T-helper 17 cell (primary cell): ENCODE measurements around the gene GABBR2. TPM values are rescaled to one million over a fixed set of nuclear protein-coding genes. Genes with fewer than 3 reads are reported as not detected.
"Not testable (repeated sequence)": the region's sequence is repeated elsewhere in the genome, so short reads cannot be mapped to it uniquely, and the experiment has no call there.

Source experiments
- ATAC-seq: fragments of 150-1000 bp; cut with Tn5 transposase; 2 replicates; pipeline ENCODE4 v1.10.0; 2021; ENCODE audit warnings: mild to moderate bottlenecking, moderate library complexity
- DNase-seq, 3 donors: peaks; one replicate each; pipeline versions ENCODE4 v3.0.0 to v3.0.0-alpha.2; 2020 to 2021
- H3K9me3 ChIP-seq: one replicate; pipeline ENCODE4 v1.7.0; 2013; ENCODE audit warnings: low read length, mild to moderate bottlenecking; ENCODE audit not compliant: control insufficient read depth, poor library complexity, severe bottlenecking
- H3K27ac Mint-ChIP-seq: one replicate; pipeline ENCODE4 v1.8.0; 2022; ENCODE audit warnings: mild to moderate bottlenecking, moderate library complexity, mixed read lengths
- H3K27me3 Mint-ChIP-seq: one replicate; pipeline ENCODE4 v1.8.0; 2022; ENCODE audit warnings: mixed read lengths
- H3K36me3 Mint-ChIP-seq: one replicate; pipeline ENCODE4 v1.8.0; 2022; ENCODE audit warnings: low read depth, mixed read lengths
- H3K4me1 Mint-ChIP-seq: one replicate; pipeline ENCODE4 v1.8.0; 2022; ENCODE audit warnings: mild to moderate bottlenecking, mixed read lengths
- H3K4me3 Mint-ChIP-seq: one replicate; pipeline ENCODE4 v1.8.0; 2022; ENCODE audit warnings: mild to moderate bottlenecking, moderate library complexity, mixed read lengths
- total RNA-seq, 4 donors: library from RNA in 2 of 4; stranded (reverse) in 2 of 4; gene quantifications; one replicate each; pipeline ENCODE4 v1.2.3 and lab custom pipeline; 2022 to 2026

Gene GABBR2
- total RNA-seq, 2 donors from 2014 or later: not detected

DNA sequence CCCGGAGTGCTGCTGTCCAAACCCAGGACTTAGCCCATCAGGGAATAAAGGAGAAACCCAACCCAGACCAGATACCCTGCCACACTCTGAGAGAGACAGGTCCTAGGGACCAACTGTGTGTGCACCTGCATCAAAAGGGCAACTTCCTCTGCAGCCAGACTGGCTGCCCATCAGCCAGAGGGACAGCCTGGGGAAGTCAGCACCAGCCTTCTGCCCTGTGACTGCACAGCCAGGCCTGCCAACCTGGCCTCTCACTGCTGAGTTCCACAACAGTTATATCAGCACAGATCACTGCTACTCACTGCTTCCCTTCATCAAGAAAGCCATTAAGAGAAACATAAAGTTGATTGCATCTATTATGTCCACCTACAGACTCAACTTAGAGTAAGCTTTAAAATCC is 18.0 kb downstream of the GABBR2 start:
- H3K9me3 ChIP-seq: no peaks in the 10 kb centered on the region
- ATAC-seq: no peak
- Mint-ChIP-seq H3K4me3 (no peak overlapping the region), H3K27me3 (peaks cover 44% of the 10 kb centered on the region), H3K36me3 (no peaks in the 10 kb centered on the region), H3K27ac (no peak overlapping the region), H3K4me1 (no peaks in the 10 kb centered on the region)
- no peak for DNase-seq

DNA sequence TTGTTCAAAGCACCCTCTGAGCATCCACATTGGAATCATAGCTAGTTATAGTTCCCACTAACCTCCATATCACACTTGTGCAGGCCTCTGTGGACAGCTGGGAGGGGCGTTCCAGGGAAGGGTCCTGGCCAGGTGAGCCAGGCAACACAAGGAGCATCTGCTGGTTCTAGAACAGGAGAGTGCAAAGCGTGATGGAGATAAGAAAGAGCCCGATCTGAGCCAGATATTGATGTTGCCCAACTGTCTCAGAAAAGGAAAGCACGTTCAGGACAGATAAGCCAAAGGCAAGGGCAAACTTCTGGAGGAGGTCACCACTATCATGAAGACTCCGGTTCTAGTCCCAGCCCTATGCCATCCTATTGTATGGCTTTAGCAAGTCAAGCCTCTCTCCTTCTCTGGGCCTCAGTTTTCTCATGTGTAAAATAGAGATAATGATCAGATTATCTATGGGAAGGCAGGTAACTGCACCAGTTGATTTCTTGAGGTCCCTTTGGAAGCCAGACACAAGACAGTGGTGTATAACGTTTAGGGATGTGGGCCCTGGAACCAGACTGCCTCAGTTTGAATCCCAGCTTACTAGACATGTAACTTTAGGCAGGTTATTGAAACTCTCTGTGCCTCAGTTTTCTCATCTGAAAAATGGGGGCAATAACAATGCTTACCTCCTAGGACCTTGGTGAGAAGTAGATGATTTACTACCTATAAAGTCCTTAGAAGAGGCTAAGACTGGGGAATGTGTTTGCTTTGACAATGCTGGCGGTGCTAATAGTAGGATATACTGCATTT is 19.8 kb downstream of the GABBR2 start:
- Mint-ChIP-seq H3K36me3 (no peaks in the 10 kb centered on the region), H3K27ac (no peak overlapping the region), H3K4me1 (no peaks in the 10 kb centered on the region), H3K4me3 (no peak overlapping the region), H3K27me3 (peaks cover 26% of the 10 kb centered on the region)
- no peak for DNase-seq
- H3K9me3 ChIP-seq: no peaks in the 10 kb centered on the region
- no peak for ATAC-seq

DNA sequence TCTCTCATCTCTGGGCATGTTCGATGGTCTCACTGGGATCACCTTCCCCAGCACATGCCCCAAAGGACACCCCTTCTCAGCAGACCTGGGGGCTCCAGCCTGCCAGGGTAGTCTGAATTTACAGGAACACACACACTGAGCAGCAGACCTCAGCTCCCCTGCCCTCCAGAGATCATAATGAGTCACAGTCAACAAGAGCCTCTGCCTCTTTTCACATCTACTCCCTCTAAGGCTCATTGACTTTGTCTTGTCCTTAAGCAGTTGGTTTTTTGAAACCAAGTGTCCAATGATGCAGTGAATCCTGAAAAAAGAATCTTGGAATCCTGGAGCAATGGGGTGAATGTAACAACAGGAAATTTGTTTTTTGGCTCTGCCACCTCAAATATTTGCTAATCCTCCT is 20.8 kb downstream of the GABBR2 start:
- DNase-seq (no peak), ATAC-seq (no peak)
- H3K36me3 Mint-ChIP-seq: no peaks in the 10 kb centered on the region
- no peaks in the 10 kb centered on the region for H3K9me3 ChIP-seq
- H3K27ac Mint-ChIP-seq: no peak overlapping the region
- peaks cover 17% of the 10 kb centered on the region for H3K27me3 Mint-ChIP-seq
- H3K4me1 Mint-ChIP-seq: no peaks in the 10 kb centered on the region
- no peak overlapping the region for H3K4me3 Mint-ChIP-seq

DNA sequence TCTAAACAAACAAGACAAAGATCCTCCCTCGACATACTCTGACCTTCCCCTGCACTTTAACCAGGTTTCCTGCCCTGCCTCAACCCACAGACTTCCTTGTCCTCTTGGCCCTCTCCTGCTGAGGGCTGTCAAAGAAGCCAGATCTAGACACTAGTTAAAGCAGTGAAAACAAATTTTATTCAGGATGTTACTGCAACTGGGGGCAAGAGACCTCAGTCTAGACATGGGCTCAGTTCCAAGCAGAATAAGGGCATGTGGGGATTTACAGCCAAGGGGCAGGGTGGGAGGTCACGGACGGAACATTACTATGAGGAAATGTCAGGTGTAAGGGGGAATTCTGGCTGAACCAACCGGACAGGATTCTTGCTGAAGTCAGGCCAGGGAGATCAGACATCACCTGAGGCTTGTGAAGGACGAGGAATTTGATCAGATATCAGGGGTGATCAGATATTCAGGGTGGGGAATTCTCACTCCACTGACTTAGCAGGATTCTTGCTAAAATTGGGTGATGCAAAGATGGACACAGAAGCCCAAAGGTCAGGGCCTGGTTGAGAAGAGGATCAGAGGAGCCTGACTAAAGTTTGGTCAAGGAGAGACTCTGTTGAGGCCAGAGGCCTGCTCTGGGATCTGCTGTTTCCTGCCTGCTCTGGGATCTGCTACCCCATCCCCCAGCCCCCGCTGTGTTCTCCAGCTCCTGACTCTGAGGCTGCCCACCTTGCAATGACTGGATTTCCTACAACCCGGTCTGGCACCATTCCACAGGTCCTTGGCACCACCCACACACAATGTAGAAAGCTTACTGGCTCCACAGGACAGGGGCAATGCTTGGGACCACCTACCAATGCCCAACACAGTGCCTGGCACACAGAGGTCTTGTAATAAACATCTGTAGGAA is 21.5 kb downstream of the GABBR2 start:
- no peaks in the 10 kb centered on the region for H3K9me3 ChIP-seq
- no peak overlapping the region for H3K27ac Mint-ChIP-seq
- ATAC-seq (no peak), DNase-seq (no peak)
- no peaks in the 10 kb centered on the region for H3K4me1 Mint-ChIP-seq
- no peaks in the 10 kb centered on the region for H3K36me3 Mint-ChIP-seq
- H3K4me3 Mint-ChIP-seq: no peak overlapping the region
- H3K27me3 Mint-ChIP-seq: peaks cover 11% of the 10 kb centered on the region

DNA sequence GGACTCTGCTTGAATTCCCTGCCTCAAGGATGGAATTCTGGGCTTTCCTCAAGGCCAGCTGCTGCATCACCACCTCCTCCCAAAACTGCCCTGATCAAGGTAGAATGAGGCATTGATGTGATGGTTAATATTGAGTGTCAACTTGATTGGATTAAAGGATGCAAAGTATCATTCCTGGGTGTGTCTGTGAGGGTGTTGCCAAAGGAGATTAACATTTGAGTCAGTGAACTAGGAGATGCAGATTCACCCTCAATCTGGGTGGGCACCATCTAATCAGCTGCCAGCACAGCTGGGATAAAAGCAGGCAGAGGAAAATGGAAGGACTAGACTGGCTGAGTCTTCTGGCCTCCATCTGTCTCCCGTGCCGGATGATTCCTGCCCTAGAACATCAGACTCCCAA is 23.9 kb downstream of the GABBR2 start:
- ATAC-seq, H3K4me1 Mint-ChIP-seq, H3K9me3 ChIP-seq, DNase-seq, H3K27ac Mint-ChIP-seq, H3K27me3 Mint-ChIP-seq, H3K4me3 Mint-ChIP-seq, H3K36me3 Mint-ChIP-seq: not testable (repeated sequence)

DNA sequence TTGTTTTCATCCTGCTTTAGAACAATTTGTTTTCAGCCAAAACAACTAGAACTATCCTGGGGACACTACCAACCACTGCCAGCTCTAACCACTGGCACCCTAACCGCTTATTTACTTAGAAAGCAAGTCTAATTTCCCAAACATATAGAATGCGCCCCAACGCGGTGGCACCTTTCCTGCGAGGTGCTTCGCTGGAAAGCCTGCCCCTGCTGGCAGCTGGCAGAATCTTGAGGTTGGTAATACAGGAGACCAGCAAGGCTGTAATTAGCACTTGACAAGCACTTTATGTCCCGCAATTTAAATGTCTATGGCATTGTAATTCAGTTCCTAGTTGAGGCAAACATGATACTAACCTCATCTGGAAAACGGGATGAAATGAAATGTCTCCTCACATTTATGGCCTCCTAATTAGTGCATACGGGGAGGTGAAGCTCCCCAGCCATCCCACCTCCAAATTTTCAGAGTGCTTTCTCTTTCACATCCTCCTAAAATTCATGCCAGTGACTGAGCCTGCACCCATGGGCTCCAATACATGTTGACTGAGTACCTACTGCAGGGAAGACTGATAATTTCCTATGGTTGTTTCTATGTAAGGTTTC is 30.4 kb downstream of the GABBR2 start:
- no peak for DNase-seq
- H3K27me3 Mint-ChIP-seq: peaks cover 34% of the 10 kb centered on the region
- H3K4me3 Mint-ChIP-seq: no peak overlapping the region
- H3K27ac Mint-ChIP-seq: no peak overlapping the region
- no peaks in the 10 kb centered on the region for H3K9me3 ChIP-seq
- H3K4me1 Mint-ChIP-seq: no peaks in the 10 kb centered on the region
- ATAC-seq: no peak
- H3K36me3 Mint-ChIP-seq: peaks cover 3% of the 10 kb centered on the region

DNA sequence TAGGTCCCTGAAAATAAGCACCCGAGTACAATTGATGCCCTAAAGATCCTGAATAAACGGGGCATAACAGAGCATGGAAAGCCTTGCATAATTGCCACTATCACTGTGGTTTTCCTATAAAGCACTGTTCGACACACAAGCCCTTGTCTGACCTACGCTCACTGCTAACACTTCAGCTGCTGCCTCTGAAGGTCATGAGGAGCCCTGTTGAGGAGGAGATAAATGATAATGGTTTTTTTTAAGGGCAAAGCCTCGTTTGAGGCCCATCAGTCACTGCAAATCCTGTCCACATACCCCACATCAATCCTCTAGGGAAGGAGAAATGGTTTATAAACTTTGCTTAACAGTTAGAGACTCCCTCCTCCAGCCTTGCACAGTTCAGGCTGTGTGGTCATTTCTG is 35.1 kb downstream of the GABBR2 start:
- ATAC-seq: no peak
- Mint-ChIP-seq H3K27me3 (peaks cover 43% of the 10 kb centered on the region), H3K4me1 (no peaks in the 10 kb centered on the region)

DNA sequence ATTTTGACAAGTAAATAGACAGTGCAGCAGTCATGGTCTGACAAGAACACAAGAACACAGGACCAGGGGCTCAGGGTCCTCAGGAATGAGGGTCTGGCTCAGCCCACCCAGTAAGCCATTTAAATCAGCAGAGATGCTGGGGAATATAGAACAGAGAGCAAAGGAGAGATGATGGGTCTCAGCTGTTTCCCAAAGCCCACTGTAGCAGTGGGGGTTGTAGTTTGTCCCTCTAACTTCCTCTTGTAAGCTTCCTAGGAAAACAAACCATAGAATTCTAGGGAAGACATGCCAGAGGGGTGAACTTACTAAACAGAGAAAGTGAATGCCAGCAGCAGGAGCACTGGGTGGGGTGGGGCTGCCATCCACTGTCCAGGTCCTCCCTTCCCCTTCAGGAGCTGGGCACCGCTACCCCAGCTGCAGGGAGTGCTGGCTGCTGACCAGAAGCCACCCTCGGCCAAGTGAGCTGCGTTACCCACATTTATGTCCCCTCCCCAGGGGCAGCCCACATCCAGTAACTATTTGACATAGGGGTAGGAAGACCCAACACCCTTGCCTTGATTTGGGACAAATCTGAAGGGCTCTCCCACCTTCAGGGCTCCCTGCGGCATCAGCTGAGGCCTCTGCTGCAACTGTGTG is 41.6 kb downstream of the GABBR2 start:
- Mint-ChIP-seq H3K27ac (no peak overlapping the region), H3K36me3 (no peaks in the 10 kb centered on the region), H3K4me1 (no peaks in the 10 kb centered on the region), H3K27me3 (peaks cover 30% of the 10 kb centered on the region), H3K4me3 (no peak overlapping the region)
- no peaks in the 10 kb centered on the region for H3K9me3 ChIP-seq
- ATAC-seq (no peak), DNase-seq (no peak)

More for the DNA sequence above, 35.1 kb downstream of the GABBR2 start:
- H3K36me3 Mint-ChIP-seq: peaks cover 3% of the 10 kb centered on the region
- no peak for DNase-seq
- no peak overlapping the region for H3K27ac Mint-ChIP-seq
- no peaks in the 10 kb centered on the region for H3K9me3 ChIP-seq
- H3K4me3 Mint-ChIP-seq: no peak overlapping the region

DNA sequence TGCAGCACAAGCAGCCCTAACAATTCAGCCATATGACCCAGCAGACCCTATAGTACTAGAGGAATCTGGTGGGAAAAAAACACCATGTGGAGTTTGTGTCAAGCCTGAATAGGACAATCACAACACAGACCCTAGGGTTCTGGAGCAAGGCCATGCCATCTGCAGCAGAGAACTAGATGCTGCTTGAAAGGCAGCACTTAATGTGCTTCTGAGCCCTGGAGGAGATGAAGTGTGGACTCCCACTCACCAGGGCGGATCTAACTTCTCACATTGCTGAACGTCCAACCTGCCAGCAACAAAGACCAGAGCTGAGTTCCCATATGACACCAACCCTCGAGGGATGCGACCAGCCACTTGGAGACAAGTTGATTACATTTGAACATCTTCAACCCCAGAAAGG is 43.2 kb downstream of the GABBR2 start:
- no peak overlapping the region for H3K27ac Mint-ChIP-seq
- DNase-seq (no peak), ATAC-seq (no peak)
- H3K36me3 Mint-ChIP-seq: no peaks in the 10 kb centered on the region
- H3K9me3 ChIP-seq: no peaks in the 10 kb centered on the region
- no peak overlapping the region for H3K4me3 Mint-ChIP-seq
- H3K27me3 Mint-ChIP-seq: peaks cover 43% of the 10 kb centered on the region
- no peaks in the 10 kb centered on the region for H3K4me1 Mint-ChIP-seq

DNA sequence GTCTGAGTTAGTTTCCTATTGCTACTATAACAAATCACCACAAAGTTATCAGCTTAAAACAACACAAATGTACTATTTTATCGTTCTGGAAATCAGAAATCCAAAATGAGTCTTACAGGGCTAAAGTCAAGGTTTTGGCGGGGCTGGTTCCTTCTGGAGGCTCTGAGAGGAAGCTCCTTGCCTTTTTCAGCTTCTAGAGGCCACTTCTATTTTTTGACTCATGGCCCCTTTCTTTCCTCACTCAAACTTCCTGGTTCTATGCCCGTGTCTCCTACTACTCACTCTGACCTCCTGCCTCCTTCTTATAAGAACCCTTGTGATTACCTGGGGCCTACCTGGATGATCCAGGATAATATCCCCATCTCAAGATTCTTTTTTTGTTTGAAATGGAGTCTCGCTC is 48.2 kb downstream of the GABBR2 start:
- no peak overlapping the region for H3K4me3 Mint-ChIP-seq
- no peak overlapping the region for H3K27ac Mint-ChIP-seq
- no peaks in the 10 kb centered on the region for H3K4me1 Mint-ChIP-seq
- DNase-seq: no peak
- peaks cover 24% of the 10 kb centered on the region for H3K27me3 Mint-ChIP-seq
- H3K9me3 ChIP-seq: no peaks in the 10 kb centered on the region
- H3K36me3 Mint-ChIP-seq: no peaks in the 10 kb centered on the region
- no peak for ATAC-seq

DNA sequence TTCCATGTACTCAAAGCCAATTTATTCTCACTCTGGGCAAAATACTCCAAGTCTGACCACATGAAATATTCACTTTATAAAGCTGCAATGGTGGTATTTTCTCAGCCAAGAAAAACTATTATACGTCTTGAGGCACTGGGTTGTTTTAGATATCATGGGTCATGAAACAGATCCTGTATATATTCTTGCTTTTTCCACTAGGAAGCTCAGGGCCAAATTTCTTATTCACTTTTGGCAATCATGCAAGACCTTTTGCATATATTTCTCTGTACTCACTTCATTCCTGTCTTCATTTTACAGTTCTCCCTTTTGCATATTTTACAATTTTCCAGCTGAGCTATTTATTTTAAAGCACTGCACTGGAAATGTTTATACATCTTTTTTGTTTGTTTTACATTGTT is 49.8 kb downstream of the GABBR2 start:
- no peak for ATAC-seq

DNA sequence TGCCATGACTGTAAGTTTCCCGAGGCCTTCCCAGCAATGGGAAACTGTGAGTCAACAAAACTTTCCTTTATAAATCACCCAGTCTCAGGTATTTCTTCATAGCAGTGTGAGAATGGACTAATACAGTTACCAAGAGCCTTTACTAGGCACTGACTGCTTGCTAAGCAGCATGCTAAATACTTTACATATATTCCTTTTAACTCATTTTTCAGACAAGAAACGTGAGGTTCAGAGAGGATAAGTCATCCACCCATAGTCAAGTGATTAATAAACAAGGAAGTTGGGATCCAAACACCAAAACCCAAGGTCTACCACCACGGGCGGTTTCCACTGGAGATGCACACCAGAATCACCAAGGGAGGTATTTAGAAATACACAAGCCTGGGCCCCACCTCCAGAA is 50.8 kb downstream of the GABBR2 start:
- ATAC-seq: no peak
- Mint-ChIP-seq H3K27me3 (peaks cover 21% of the 10 kb centered on the region), H3K36me3 (no peaks in the 10 kb centered on the region), H3K4me1 (no peaks in the 10 kb centered on the region), H3K4me3 (no peak overlapping the region), H3K27ac (no peak overlapping the region)
- no peaks in the 10 kb centered on the region for H3K9me3 ChIP-seq
- no peak for DNase-seq

More for the DNA sequence above, 49.8 kb downstream of the GABBR2 start:
- H3K4me3 Mint-ChIP-seq: no peak overlapping the region
- no peaks in the 10 kb centered on the region for H3K36me3 Mint-ChIP-seq
- H3K27ac Mint-ChIP-seq: no peak overlapping the region
- no peaks in the 10 kb centered on the region for H3K4me1 Mint-ChIP-seq
- no peaks in the 10 kb centered on the region for H3K9me3 ChIP-seq
- peaks cover 21% of the 10 kb centered on the region for H3K27me3 Mint-ChIP-seq
- DNase-seq: no peak

DNA sequence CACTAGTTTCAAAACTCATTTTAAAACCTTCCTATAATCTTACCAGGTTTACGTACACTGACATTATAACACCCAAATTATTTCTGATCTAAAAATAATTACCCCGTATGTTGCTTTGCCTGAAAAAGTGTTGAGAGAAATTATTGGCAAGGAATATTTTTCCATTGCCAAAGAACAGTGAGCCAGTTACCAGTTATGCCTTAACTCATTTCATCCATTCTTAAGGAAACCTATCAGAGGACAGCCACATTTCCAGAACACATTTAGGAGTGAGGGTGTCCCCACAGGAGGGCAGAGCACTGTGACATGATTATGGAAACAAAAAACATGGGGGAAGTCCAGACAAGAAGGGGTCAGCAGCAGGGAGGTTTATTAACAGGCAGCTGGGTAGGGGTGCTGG is 52.2 kb downstream of the GABBR2 start:
- H3K27ac Mint-ChIP-seq: no peak overlapping the region
- no peak overlapping the region for H3K4me3 Mint-ChIP-seq
- no peak for ATAC-seq
- peaks cover 19% of the 10 kb centered on the region for H3K27me3 Mint-ChIP-seq
- no peak for DNase-seq
- H3K4me1 Mint-ChIP-seq: no peaks in the 10 kb centered on the region
- no peaks in the 10 kb centered on the region for H3K36me3 Mint-ChIP-seq
- no peaks in the 10 kb centered on the region for H3K9me3 ChIP-seq
